ENCODE results near the gene CCDC91.

DNA sequence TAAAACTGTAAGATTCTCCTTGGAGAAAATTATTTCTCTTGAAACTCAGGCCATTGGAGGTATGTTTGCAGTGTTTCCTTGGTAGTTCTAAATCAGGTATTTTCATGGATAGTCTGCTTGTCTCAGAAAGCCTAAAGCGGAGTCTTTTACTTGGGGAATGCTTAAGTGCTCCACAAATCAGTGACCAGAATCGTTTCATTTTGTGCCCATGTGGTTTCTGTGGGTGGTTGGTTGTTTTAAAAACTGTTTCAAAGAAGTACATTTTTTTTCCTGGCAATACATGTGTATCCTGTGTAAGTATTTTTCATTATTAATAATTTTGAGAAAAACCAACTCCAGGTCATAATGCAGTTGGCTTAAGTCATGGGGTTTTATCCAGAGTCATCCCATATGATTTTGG is 33.6 kb downstream of the CCDC91 start:
- no peak for TF ChIP-seq HIC1 (tag by site-specific recombination; IDR thresholded peaks at IDR 0.05)
- TF ChIP-seq, protein P1, sequence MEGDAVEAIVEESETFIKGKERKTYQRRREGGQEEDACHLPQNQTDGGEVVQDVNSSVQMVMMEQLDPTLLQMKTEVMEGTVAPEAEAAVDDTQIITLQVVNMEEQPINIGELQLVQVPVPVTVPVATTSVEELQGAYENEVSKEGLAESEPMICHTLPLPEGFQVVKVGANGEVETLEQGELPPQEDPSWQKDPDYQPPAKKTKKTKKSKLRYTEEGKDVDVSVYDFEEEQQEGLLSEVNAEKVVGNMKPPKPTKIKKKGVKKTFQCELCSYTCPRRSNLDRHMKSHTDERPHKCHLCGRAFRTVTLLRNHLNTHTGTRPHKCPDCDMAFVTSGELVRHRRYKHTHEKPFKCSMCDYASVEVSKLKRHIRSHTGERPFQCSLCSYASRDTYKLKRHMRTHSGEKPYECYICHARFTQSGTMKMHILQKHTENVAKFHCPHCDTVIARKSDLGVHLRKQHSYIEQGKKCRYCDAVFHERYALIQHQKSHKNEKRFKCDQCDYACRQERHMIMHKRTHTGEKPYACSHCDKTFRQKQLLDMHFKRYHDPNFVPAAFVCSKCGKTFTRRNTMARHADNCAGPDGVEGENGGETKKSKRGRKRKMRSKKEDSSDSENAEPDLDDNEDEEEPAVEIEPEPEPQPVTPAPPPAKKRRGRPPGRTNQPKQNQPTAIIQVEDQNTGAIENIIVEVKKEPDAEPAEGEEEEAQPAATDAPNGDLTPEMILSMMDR (tag by site-specific recombination; IDR thresholded peaks at IDR 0.05): no peak
- no peak for TF ChIP-seq ZNF747 (tag by site-specific recombination; IDR thresholded peaks at IDR 0.05)
- no peak for TF ChIP-seq ZNF548 (tag by site-specific recombination; IDR thresholded peaks at IDR 0.05)
- TF ChIP-seq ZFP41 (tag by site-specific recombination; IDR thresholded peaks at IDR 0.05; ENCODE audit: borderline replicate concordance): no peak
- TF ChIP-seq YY2 (tag by site-specific recombination; IDR thresholded peaks at IDR 0.05): no peak
- TF ChIP-seq ZNF354C (tag by site-specific recombination; IDR thresholded peaks at IDR 0.05; ENCODE audit: borderline replicate concordance, low read depth): no peak
- no peak for TF ChIP-seq ZBTB26 (tag by site-specific recombination; optimal IDR thresholded peaks at IDR 0.05)
- TF ChIP-seq ZNF175 (tag by site-specific recombination; IDR thresholded peaks at IDR 0.05): no peak
- no peak for TF ChIP-seq ZNF274 (IDR thresholded peaks at IDR 0.05; ENCODE audit: low read length)
- no peak for TF ChIP-seq ZNF274 (tag by site-specific recombination; IDR thresholded peaks at IDR 0.05; ENCODE audit: borderline replicate concordance)

Data from HEK293 (cell line).